Cardiac fibroblast (primary cell): ENCODE measurements around the gene NECAB2.

Experiments used
- DNase-seq, 2 donors: peaks; one replicate each; pipeline versions ENCODE4 v3.0.0 to v3.0.0-alpha.2; 2010; ENCODE audit warnings: low read depth in 2 of 2
- H3K4me3 ChIP-seq, 2 donors: replicated peaks in 1 of 2; 1 replicate in 1 of 2; 2 replicates in 1 of 2; pipeline ENCODE4 v1.5.1; 2011; ENCODE audit warnings: low read depth in 2 of 2, low read length in 2 of 2, mild to moderate bottlenecking in 2 of 2, moderate library complexity in 1 of 2
- TF ChIP-seq, protein P1 (sequence below): IDR thresholded peaks from one replicate; pipeline ENCODE4 v1.5.1; 2011; ENCODE audit warnings: low read depth, mild to moderate bottlenecking, low read length, inconsistent platforms

Gene NECAB2

DNA sequence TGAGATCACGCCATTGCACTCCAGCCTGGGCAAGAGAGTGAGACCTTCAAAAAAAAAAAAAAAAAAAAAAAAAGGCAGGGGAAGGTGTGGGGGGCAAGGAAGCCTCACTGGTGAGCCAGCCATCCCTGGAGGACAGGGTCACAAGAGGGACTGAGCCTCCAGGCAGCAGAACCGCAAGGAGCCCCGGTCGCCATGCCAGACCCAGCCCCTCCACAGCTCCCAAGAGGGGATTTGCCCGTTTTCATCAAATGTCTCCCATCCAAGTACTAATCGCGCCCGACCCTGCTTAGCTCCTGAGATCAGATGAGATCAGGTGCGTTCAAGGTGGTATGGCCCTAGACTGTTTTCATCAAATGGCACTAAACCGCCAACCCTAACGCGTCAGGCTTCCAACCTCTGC, 71.7 kb downstream of the NECAB2 start:
- TF ChIP-seq, protein P1, sequence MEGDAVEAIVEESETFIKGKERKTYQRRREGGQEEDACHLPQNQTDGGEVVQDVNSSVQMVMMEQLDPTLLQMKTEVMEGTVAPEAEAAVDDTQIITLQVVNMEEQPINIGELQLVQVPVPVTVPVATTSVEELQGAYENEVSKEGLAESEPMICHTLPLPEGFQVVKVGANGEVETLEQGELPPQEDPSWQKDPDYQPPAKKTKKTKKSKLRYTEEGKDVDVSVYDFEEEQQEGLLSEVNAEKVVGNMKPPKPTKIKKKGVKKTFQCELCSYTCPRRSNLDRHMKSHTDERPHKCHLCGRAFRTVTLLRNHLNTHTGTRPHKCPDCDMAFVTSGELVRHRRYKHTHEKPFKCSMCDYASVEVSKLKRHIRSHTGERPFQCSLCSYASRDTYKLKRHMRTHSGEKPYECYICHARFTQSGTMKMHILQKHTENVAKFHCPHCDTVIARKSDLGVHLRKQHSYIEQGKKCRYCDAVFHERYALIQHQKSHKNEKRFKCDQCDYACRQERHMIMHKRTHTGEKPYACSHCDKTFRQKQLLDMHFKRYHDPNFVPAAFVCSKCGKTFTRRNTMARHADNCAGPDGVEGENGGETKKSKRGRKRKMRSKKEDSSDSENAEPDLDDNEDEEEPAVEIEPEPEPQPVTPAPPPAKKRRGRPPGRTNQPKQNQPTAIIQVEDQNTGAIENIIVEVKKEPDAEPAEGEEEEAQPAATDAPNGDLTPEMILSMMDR = no peak
- no peak overlapping the region for H3K4me3 ChIP-seq
- DNase-seq = no peak

DNA sequence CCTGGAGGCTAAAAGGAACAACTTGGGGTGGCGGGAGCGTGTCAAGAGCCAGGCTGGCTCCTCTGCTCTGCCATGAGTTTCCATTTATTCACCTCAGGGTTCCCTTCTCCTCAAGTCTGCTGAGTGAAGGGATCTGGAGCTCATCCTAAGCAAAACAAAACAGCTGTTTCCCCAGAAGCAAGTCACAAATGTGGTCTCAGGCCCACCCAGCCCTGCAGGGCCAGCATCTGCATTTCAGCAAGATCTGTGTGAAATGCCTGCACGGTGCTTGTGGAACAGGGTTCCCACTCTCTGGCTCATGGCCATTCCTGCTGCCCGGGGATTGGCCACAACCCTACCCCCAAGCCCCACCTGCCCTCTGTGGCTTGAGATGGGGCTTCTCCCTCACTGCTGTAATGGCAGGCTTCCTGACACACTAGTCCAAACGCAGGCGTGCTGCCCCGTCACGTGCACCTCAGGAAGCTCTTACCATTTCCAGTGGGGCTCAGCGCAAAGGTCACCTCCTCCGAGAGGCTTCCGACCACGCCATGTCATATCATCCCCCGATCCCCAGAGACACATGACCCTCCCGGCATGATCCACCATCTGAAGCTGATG, 72.3 kb downstream of the NECAB2 start:
- DNase-seq = no peak
- TF ChIP-seq, protein P1 = no peak
- no peak overlapping the region for H3K4me3 ChIP-seq

DNA sequence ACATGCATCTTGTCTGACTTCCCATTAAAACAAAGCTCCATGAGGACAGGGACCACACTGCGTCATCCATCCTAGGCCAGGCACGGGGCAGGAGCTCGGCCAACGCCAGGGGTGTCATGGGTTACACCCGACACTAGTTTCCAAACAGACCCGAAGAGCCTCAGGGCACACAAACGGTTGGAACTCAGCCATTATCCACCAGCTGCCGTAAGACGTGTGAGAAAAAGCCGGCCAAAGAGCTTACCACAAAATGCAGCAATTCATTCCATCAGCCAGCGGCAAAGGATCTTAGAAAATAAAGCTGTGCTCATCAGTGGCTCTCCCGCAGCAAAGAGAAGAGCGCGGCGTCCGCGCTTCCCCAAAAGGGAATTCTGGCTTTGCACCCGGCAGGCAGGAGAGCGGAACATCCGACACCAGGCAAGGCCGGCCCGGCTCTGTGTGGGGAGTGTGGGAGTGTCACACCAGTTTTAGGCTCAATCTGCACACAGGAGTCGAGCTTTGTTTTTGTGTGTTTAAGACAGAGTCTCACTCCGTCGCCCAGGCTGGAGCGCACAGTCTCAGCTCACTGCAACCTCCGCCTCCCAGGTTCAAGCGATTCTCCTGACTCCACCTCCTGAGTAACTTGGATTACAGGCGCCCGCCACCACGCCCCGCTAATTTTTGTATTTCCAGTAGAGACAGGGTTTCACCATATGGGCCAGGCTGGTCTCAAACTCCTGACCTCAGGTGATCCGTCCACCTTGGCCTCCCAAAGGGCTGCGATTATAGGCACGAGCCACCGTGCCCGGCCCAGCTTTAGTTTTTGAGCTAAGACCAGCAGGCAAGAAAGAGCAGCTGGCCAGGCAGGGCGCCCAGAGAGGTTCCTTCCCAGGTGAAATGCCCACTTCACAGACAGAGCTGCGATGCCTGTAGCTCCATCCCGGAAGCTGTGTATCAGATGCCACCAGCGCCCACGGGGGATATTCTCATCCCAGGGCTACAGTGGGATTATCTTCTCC, 73.1 kb downstream of the NECAB2 start:
- no peak overlapping the region for H3K4me3 ChIP-seq
- peak; percentile 48 to 49 for DNase-seq
- TF ChIP-seq, protein P1 = no peak

DNA sequence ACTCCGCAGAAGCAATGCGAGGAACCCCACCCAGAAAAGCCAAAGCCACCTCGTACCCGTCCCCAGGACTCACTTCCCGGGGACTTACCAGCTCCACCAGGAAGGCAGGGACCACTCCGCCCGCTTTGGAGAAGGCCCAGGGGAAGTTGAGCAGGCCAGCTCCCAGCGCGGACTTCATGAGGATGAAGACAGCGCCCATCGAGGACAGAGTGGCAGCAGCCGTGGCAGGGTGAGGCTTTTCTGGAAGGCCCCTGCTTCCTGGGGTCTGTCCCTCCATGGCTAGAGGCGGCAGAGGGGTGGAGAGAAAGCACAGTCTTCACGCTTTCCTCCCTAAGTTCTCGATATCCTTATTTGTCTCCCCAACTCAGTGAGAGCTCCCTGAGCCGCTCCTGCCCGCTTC, 73.8 kb downstream of the NECAB2 start:
- no peak overlapping the region for H3K4me3 ChIP-seq
- TF ChIP-seq, protein P1 = no peak
- no peak for DNase-seq

DNA sequence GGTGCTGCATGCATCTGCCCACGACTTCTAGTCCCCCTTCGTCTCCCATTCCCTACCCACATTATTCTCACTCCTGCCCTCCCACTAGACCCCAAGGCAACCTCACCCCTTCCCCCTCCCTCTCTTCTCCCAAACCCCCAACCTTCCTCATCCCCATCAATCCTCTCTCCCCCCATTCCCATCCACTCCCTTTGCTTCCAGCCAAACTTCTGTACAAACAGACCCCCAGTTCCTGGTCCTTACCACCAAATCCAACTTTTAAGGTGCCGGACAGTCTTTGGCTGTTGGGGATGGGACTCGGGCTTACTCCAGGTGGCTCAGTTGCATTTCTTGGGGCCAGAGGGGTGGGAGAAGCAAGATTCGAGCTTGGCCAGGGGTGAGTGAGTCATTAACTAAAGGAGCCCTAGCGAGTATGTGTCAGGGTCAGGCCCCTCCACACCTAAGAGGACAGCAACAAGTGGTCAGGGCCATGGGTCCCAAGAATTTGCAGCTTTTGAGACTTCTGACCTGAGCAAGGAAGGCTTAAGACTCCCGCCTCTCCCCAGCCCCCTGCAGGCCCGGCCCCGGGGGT, 74.3 kb downstream of the NECAB2 start, which contains the start of gene SLC38A8:
Gene SLC38A8 (minus strand): TSS at position 488 of the 571 bp plus-strand sequence. CDS start 638 bp downstream, outside the sequence.
- TF ChIP-seq, protein P1 = no peak
- DNase-seq = no peak
- H3K4me3 ChIP-seq = no peak within 1 kb of the TSS

DNA sequence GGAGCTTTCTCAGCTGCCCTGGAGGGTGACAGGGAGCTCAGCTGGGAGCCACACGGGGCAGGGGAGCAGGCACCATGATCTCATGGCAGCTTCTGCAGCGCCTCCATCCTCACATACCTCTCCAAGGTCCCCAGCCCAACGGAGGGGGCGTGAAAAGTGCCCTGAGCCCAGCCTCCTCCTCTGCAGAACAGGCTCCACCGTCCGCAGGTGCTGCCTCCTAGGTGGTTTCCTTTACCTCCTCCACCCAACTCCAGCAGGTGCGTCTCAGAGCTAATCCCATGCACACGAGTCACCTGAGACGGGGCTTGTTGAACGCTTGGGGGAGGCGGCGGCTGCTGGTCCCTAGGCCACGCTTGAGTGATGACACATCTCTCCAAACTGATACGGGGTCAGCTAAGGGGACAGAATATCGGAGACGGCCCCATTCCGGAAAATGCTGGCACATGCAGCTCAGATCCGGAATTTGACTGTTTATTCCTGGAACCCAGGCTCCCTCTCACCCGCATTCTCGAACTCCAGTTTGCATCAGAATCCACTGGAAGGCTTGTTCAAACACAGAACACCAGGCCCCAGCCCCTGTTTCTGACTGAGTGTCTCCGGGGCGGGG, 74.9 kb downstream of the NECAB2 start:
- TF ChIP-seq, protein P1 = no peak
- H3K4me3 ChIP-seq = no peak overlapping the region
- no peak for DNase-seq
